Heart right ventricle (tissue), 16 donors: Measurements from ENCODE around the gene RAB3IL1. TPM values are rescaled to one million over a fixed set of nuclear protein-coding genes. Genes with fewer than 3 reads are reported as not detected.

ENCODE experiments used
- ATAC-seq, 8 donors: fragments of 200-7000 bp; cut with Tn5 transposase; one replicate each; pipeline ENCODE4 v1.9.1; 2020; ENCODE audit warnings: mild to moderate bottlenecking in 8 of 8, moderate library complexity in 8 of 8, moderate number of reproducible peaks in 1 of 8
- DNase-seq, 2 donors: peaks; one replicate each; pipeline ENCODE4 v3.0.0-alpha.2; 2020
- H3K27ac ChIP-seq, 10 donors: fragments of 200-600 bp; sonication (generic) in 2 of 10; one replicate each; pipeline versions ENCODE4 v1.5.0 to v1.8.0; 2020 to 2022; ENCODE audit warnings: mild to moderate bottlenecking in 3 of 10
- H3K27me3 ChIP-seq, 7 donors: fragments of 200-600 bp; one replicate each; pipeline ENCODE4 v1.8.0; 2021 to 2022; ENCODE audit warnings: mild to moderate bottlenecking in 2 of 7
- H3K36me3 ChIP-seq, 9 donors: fragments of 200-600 bp; sonication (generic) in 1 of 9; one replicate each; pipeline versions ENCODE4 v1.5.0 to v1.8.0; 2020 to 2022; ENCODE audit warnings: mild to moderate bottlenecking in 2 of 9
- H3K4me1 ChIP-seq, 9 donors: fragments of 200-600 bp; sonication (generic) in 1 of 9; one replicate each; pipeline versions ENCODE4 v1.5.0 to v1.8.0; 2020 to 2022; ENCODE audit warnings: mild to moderate bottlenecking in 4 of 9
- H3K4me3 ChIP-seq, 10 donors: fragments of 200-600 bp; sonication (generic) in 2 of 10; one replicate each; pipeline versions ENCODE4 v1.5.0 to v1.8.0; 2020 to 2022; ENCODE audit warnings: mild to moderate bottlenecking in 7 of 10, moderate library complexity in 2 of 10
- H3K9me3 ChIP-seq, 11 donors: fragments of 200-600 bp in 10 of 11; sonication (generic) in 2 of 11; one replicate each; pipeline versions ENCODE4 v1.5.0 to v1.8.0; 2013 to 2022; ENCODE audit warnings: mild to moderate bottlenecking in 2 of 11, control low read depth in 1 of 11, moderate library complexity in 1 of 11
- CTCF ChIP-seq, 9 donors: fragments of 200-600 bp; sonication (generic) in 2 of 9; IDR thresholded peaks; one replicate each; pipeline versions ENCODE4 v1.5.0 to v1.8.0; 2021 to 2022; ENCODE audit warnings: antibody characterized with exemption in 9 of 9, mild to moderate bottlenecking in 5 of 9, moderate library complexity in 1 of 9
- WGBS, 2 donors: extraction: QIAGEN DNeasy Blood & Tissue Kit; methylation state at CpG; one replicate each; pipeline ENCODE4 v1.1.7; 2013; ENCODE audit warnings: inconsistent platforms in 1 of 2; 5-methylcytosine and 5-hydroxymethylcytosine counted together
- intact Hi-C, 10 donors: fragments of 100-400 bp; cut with DNase I; formaldehyde crosslinking; loops; one replicate each; pipeline versions ENCODE4 v1.11.1 to v1.14.2; 2022
- polyA plus RNA-seq, 2 donors: library from polyadenylated mRNA; stranded (reverse); fragments of 200-250 nt; gene quantifications; one replicate each; pipeline ENCODE4 v1.2.3, GENCODE V29; 2013
- total RNA-seq, 10 donors: library from RNA; stranded (reverse); fragmentation: NEBNext Ultra II Directional in 3 of 10; extraction: Animal tissue kit (Norgen Biotek cat#: 25700) in 3 of 10; gene quantifications; one replicate each; pipeline versions ENCODE4 v1.2.1 to v1.2.4, GENCODE V29; 2021 to 2023
- donor health status: Arrhythmogenic right ventricular cardiomyopathy.
- donor health status: ischemic (EF 13 %, LVEDD 7.1; RV severe dilation, severe dysfunction).
- donor health status: healthy with polysubstance abuse.
- donor health status: DM: no; HTN: yes; CAD: no.
- donor health status: DM: no; HTN: no; CAD: no.
- donor health status: ischemic (EF 25% LVEDD 6.9; RV normal size, moderate dysfunction).
- donor health status: ischemic (EF 25% LVEDD 5.7; RV mildly dilated, moderate dysfunction).
- donor health status: healthy.
- donor health status: DM: yes; HTN: yes; CAD: no.
- donor health status: Ischemic cardiomyopathy.
- donor health status: ischemic (EF 35%, LVEDD 5.7; RV mildly dilated, moderate dysfunction).
- donor health status: nonischemic (EF 11% LVEDD 7.7; RV severe dilation, severe dysfunction).
- donor health status: DM: yes; HTN: yes; CAD: no.
- donor health status: PGD.
- donor health status: ischemic (EF 29% LVEDD 5.4; RV normal size, mild dysfunction).
- donor health status: nonischemic (EF 23%, LVEDD 6.1; RV moderate dilation, normal function).

Gene RAB3IL1
- total and polyA plus RNA-seq, 12 donors, result 3.7 to 11.1 (median 7.5) TPM

- H3K4me1 ChIP-seq, result peaks cover 6 to 27% (median 14%) of the 10 kb centered on the region in 9 donors
- no peak for DNase-seq
- 92% methylated on average over 18 of the region's 18 CpGs for whole genome bisulfite sequencing, 2 donors
- H3K4me3 ChIP-seq, result no peak overlapping the region
- no peak for ATAC-seq
- H3K9me3 ChIP-seq, result no peaks in the 10 kb centered on the region
- H3K36me3 ChIP-seq, result peaks cover 0 to 63% (median 0%) of the 10 kb centered on the region in 9 donors
- intact Hi-C loops, result loop anchor here in 3 of 10 donors (5.0 to 10.0 kb wide), 3 partner anchors 36 to 48 kb away; partner anchors contain the start of genes FADS1 (in 2 of the 3) and FADS2 (in 1 of the 3)
- TF ChIP-seq CTCF (IDR thresholded peaks at IDR 0.05), result no peak
- no peaks in the 10 kb centered on the region for H3K27me3 ChIP-seq
- peak overlapping the region in 4 of 10 donors; percentile 66 to 83 (median 74) for H3K27ac ChIP-seq
These were observed 54.4 kb downstream of the RAB3IL1 start for GRCh38 chr11:61862714-61863547.

- DNase-seq, result peak; percentile 49 to 62
- peak overlapping the region in 8 of 10 donors; percentile 64 to 88 (median 70) for H3K27ac ChIP-seq
- peak; percentile 63 to 87 (median 80) for ATAC-seq
- H3K36me3 ChIP-seq, result peaks cover 0 to 76% (median 0%) of the 10 kb centered on the region in 9 donors
- H3K27me3 ChIP-seq, result no peaks in the 10 kb centered on the region
- no peak for TF ChIP-seq CTCF (IDR thresholded peaks at IDR 0.05)
- no peak overlapping the region for H3K4me3 ChIP-seq
- no peaks in the 10 kb centered on the region for H3K9me3 ChIP-seq
- intact Hi-C loops, result loop anchor here in 3 of 10 donors (5.0 to 10.0 kb wide), 3 partner anchors 34 to 47 kb away; partner anchors contain the start of genes FADS1 (in 2 of the 3) and FADS2 (in 1 of the 3)
- WGBS, 2 donors, result 30 to 49% methylated on average over 9 of the region's 9 CpGs
- H3K4me1 ChIP-seq, result peaks cover 6 to 27% (median 14%) of the 10 kb centered on the region in 9 donors
These were observed 55.7 kb downstream of the RAB3IL1 start for GRCh38 chr11:61861634-61862033.

- Histone ChIP-seq H3K4me3 (no peak overlapping the region), H3K27me3 (no peaks in the 10 kb centered on the region), H3K27ac (peak overlapping the region in 8 of 10 donors; percentile 38 to 88 (median 68)), H3K4me1 (peaks cover 6 to 27% (median 14%) of the 10 kb centered on the region in 9 donors), H3K9me3 (no peaks in the 10 kb centered on the region), H3K36me3 (peaks cover 0 to 71% (median 0%) of the 10 kb centered on the region in 9 donors)
- ATAC-seq (peak; percentile 45 to 82 (median 72)), DNase-seq (peak; percentile 81 to 83)
- TF ChIP-seq CTCF (IDR thresholded peaks at IDR 0.05), result no peak
- 50 to 52% methylated on average over 16 of the region's 16 CpGs for WGBS, 2 donors
- intact Hi-C loops, result loop anchor here in 4 of 10 donors (1.0 to 10.0 kb wide), 4 partner anchors 18 to 45 kb away; partner anchors contain the start of genes FADS1 (in 2 of the 4) and FADS2 (in 1 of the 4)
These were observed 57.1 kb downstream of the RAB3IL1 start for GRCh38 chr11:61860054-61860903.
